CD4-positive, alpha-beta T cell (primary cell): ENCODE results near the gene TMEM132D. TPM values are rescaled to one million over a fixed set of nuclear protein-coding genes. Genes with fewer than 3 reads are reported as not detected.

Experiments
- ATAC-seq: fragments of 200-7000 bp; cut with Tn5 transposase; one replicate; pipeline ENCODE4 v1.10.0; 2022; ENCODE audit warnings: mild to moderate bottlenecking; ENCODE audit not compliant: poor library complexity
- CTCF ChIA-PET: fragments of 350-600 bp; sonication (Branson Sonifier 250); formaldehyde crosslinking; loops from one replicate; lab custom pipeline; 2021; ENCODE audit warnings: antibody characterized with exemption, inconsistent platforms; lab: Charles Lee
- POLR2A ChIA-PET: fragments of 350-600 bp; sonication (Branson Sonifier 250); formaldehyde crosslinking; loops from one replicate; lab custom pipeline; 2021; ENCODE audit warnings: antibody characterized with exemption, inconsistent platforms; lab: Charles Lee
- DNase-seq, 14 experiments: peaks; one replicate each; pipeline ENCODE4 v3.0.0-alpha.2; 2013 to 2020; ENCODE audit warnings: mixed read lengths in 2 of 14
- H3K27ac ChIP-seq, 2 donors: one replicate each; pipeline versions ENCODE4 v1.5.1 to v1.7.0; 2013; ENCODE audit warnings: low read length in 2 of 2, low read depth in 1 of 2, mild to moderate bottlenecking in 1 of 2
- H3K27me3 ChIP-seq, 2 experiments: 1 replicate in 1 of 2; 2 replicates in 1 of 2; pipeline versions ENCODE4 v1.6.1 to v1.7.0; 2013; ENCODE audit warnings: low read length in 2 of 2, control low read depth in 1 of 2, mild to moderate bottlenecking in 1 of 2, moderate library complexity in 1 of 2; ENCODE audit not compliant: insufficient read depth in 2 of 2, control insufficient read depth in 1 of 2
- H3K36me3 ChIP-seq: one replicate; pipeline ENCODE4 v1.6.1; 2013; ENCODE audit warnings: low read length, control low read depth; ENCODE audit not compliant: insufficient read depth
- H3K4me1 ChIP-seq: one replicate; pipeline ENCODE4 v1.6.1; 2013; ENCODE audit warnings: low read length, control low read depth; ENCODE audit not compliant: insufficient read depth
- H3K4me3 ChIP-seq: one replicate; pipeline ENCODE4 v1.5.1; 2013; ENCODE audit warnings: mild to moderate bottlenecking, low read length, moderate library complexity
- H3K9me3 ChIP-seq, 2 experiments: 1 replicate in 1 of 2; 2 replicates in 1 of 2; pipeline versions ENCODE4 v1.6.1 to v1.7.0; 2013; ENCODE audit warnings: low read length in 2 of 2, mild to moderate bottlenecking in 2 of 2, control low read depth in 1 of 2, moderate library complexity in 1 of 2; ENCODE audit not compliant: control insufficient read depth in 1 of 2, insufficient read depth in 1 of 2
- H3K27ac Mint-ChIP-seq: one replicate; pipeline ENCODE4 v1.8.0; 2020; ENCODE audit warnings: mixed read lengths
- H3K27me3 Mint-ChIP-seq: one replicate; pipeline ENCODE4 v1.8.0; 2021; ENCODE audit warnings: mixed read lengths
- H3K36me3 Mint-ChIP-seq: one replicate; pipeline ENCODE4 v1.8.0; 2021; ENCODE audit warnings: low read depth, mixed read lengths
- H3K4me1 Mint-ChIP-seq: one replicate; pipeline ENCODE4 v1.8.0; 2021; ENCODE audit warnings: low read depth, mixed read lengths
- H3K4me3 Mint-ChIP-seq: one replicate; pipeline ENCODE4 v1.8.0; 2020; ENCODE audit warnings: mild to moderate bottlenecking, mixed read lengths
- H3K9me3 Mint-ChIP-seq: one replicate; pipeline ENCODE4 v1.8.0; 2020; ENCODE audit warnings: mixed read lengths
- intact Hi-C, 2 experiments: fragments of 100-400 bp; cut with DNase I in 1 of 2; cut with micrococcal nuclease in 1 of 2; formaldehyde crosslinking; loops; one replicate each; pipeline versions ENCODE4 v1.15.1 to v1.9.0; 2023 to 2025; cut with DNase I, micrococcal nuclease
- total RNA-seq, 174 experiments: library from RNA in 2 of 174; stranded (reverse) in 2 of 174; gene quantifications; one replicate each; pipeline ENCODE4 v1.2.3 and lab custom pipeline; 2021 to 2026
- TF ChIP-seq, protein P1 (sequence below): fragments of 200-600 bp; IDR thresholded peaks from one replicate; pipeline ENCODE4 v1.8.0; 2022; ENCODE audit warnings: antibody characterized with exemption, mild to moderate bottlenecking

TMEM132D gene
- total RNA-seq, 2 experiments from 2014 or later: not detected

DNA sequence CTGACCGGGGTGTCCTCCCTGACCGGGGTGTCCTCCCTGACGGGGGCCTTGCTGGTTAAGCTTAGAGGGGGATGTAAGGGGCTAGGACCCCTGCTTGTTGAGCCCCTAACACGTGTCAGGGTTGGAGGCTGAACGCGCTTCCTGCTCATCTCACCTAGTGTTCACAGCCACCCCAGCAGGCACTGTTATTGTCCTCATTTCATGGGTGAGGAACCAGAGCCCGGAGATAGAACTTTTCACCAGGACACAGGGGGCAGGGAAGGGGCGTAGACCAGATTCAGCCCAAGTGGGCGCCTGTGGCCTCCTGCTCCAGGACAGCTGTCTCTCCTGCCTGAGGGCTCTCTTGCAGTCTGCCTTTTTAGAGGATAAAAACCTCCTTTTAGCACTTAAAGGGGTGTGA, 814.2 kb downstream of the TMEM132D start:
- H3K27me3 ChIP-seq: no peaks in the 10 kb centered on the region

DNA sequence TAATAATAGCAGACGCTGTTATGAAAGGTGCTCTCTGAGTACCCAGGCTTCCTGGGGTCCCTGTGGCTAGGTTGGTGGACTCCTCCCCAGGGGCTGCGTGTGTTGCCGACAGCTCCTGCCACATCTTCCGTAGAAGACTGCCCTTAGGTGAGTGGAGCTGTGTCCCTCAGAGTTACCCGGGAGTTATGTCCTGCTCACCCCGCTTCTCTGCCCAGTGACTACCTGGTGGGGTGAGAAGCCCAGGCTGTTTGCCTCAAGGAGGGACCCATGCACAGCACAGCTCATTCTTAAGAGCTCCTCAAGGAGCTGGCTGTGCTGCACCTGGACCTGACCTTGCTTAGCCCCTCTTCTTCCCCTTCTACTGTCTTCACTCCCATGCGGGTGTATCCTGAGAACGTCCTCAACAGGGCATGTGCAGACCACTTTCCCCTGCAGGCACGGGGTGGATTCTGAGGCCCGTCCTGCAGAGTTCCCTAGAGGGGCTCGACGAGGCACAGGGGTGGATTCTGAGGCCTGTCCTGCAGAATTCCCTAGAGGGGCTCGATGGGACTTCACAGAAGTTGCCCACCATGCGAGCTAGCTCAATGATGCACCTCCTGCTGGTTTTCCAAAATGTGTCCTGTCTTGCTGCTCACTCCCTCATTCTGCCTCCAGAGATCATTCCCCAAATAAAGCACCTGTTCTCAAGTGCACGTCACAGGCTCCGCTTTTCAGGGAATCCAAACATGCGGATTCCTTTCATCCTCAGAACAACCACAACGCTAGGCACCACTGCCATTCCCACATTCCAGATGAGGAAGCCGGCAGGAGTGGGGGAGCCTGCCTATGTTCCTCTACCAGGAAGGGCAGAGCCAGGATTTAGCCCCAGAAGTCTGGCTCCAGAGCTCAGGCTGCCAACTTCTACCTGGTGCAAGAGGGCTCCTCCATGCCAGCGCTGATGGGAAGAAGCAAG, 818.7 kb downstream of the TMEM132D start:
- Mint-ChIP-seq H3K27me3 (no peaks in the 10 kb centered on the region), H3K9me3 (no peaks in the 10 kb centered on the region), H3K27ac (no peak overlapping the region), H3K4me3 (no peak overlapping the region), H3K36me3 (no peaks in the 10 kb centered on the region), H3K4me1 (no peaks in the 10 kb centered on the region)
- TF ChIP-seq, protein P1, sequence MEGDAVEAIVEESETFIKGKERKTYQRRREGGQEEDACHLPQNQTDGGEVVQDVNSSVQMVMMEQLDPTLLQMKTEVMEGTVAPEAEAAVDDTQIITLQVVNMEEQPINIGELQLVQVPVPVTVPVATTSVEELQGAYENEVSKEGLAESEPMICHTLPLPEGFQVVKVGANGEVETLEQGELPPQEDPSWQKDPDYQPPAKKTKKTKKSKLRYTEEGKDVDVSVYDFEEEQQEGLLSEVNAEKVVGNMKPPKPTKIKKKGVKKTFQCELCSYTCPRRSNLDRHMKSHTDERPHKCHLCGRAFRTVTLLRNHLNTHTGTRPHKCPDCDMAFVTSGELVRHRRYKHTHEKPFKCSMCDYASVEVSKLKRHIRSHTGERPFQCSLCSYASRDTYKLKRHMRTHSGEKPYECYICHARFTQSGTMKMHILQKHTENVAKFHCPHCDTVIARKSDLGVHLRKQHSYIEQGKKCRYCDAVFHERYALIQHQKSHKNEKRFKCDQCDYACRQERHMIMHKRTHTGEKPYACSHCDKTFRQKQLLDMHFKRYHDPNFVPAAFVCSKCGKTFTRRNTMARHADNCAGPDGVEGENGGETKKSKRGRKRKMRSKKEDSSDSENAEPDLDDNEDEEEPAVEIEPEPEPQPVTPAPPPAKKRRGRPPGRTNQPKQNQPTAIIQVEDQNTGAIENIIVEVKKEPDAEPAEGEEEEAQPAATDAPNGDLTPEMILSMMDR: no peak
- Histone ChIP-seq H3K9me3 (peaks cover 0 to 37% of the 10 kb centered on the region in 2 experiments), H3K4me3 (no peak overlapping the region), H3K4me1 (no peaks in the 10 kb centered on the region), H3K27ac (no peak overlapping the region), H3K36me3 (no peaks in the 10 kb centered on the region), H3K27me3 (no peaks in the 10 kb centered on the region)
- ChIA-PET CTCF (no interaction called here), POLR2A (no interaction called here)
- ATAC-seq: no peak
- no peak for DNase-seq
- intact Hi-C loops: no loop called here

More for the DNA sequence above, 814.2 kb downstream of the TMEM132D start:
- Mint-ChIP-seq H3K4me3 (no peak overlapping the region), H3K36me3 (no peaks in the 10 kb centered on the region), H3K27ac (no peak overlapping the region), H3K4me1 (no peaks in the 10 kb centered on the region), H3K27me3 (no peaks in the 10 kb centered on the region), H3K9me3 (no peaks in the 10 kb centered on the region)
- Histone ChIP-seq H3K9me3 (peaks cover 0 to 14% of the 10 kb centered on the region in 2 experiments), H3K4me1 (no peaks in the 10 kb centered on the region), H3K36me3 (no peaks in the 10 kb centered on the region), H3K27ac (no peak overlapping the region), H3K4me3 (no peak overlapping the region)
- intact Hi-C loops: no loop called here
- ChIA-PET CTCF (no interaction called here), POLR2A (no interaction called here)
- TF ChIP-seq, protein P1: no peak
- DNase-seq (no peak), ATAC-seq (no peak)

DNA sequence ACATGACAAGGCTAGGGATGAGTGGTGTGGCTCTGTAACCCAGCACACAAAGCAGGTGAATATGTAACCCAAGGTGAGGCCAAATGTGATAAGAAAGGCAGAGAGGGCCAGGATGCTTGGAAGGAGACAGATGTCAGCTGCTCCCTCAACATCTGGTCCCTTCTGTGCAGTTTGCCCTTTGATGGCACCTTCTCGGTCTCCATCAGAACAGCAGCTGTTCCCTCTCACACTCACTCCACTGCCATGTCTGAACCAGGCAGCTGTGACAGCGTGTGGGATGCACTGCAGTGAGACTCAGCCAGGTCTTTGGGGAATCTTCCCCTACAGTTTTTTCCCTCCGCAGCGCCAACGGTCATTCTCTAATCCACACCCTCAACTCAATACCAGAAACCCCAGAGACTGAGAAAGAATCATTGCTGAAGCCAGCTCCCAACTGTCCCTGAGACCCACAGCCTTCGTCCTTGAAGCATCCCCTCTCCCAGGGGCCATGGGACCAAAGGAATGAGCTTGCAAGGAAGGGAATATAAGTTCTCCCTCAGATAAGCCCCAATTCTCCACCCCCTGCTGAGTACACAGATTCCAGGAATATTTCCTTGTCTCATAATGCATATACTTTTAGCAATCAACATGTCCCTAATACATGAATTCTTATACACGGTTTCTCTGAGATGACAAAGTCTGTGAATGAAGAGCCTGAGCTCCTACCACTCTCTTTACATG, 820.5 kb downstream of the TMEM132D start:
- CTCF ChIA-PET: no interaction called here
- DNase-seq (no peak), ATAC-seq (no peak)
- POLR2A ChIA-PET: no interaction called here
- no peak overlapping the region for H3K27ac ChIP-seq
- no peaks in the 10 kb centered on the region for H3K9me3 Mint-ChIP-seq
- H3K4me1 ChIP-seq: no peaks in the 10 kb centered on the region
- H3K4me1 Mint-ChIP-seq: no peaks in the 10 kb centered on the region
- H3K9me3 ChIP-seq: peaks cover 0 to 32% of the 10 kb centered on the region in 2 experiments
- no peaks in the 10 kb centered on the region for H3K27me3 Mint-ChIP-seq
- TF ChIP-seq, protein P1: no peak
- H3K4me3 Mint-ChIP-seq: no peak overlapping the region
- H3K27me3 ChIP-seq: no peaks in the 10 kb centered on the region
- no peaks in the 10 kb centered on the region for H3K36me3 Mint-ChIP-seq
- H3K27ac Mint-ChIP-seq: no peak overlapping the region
- H3K4me3 ChIP-seq: no peak overlapping the region
- intact Hi-C loops: no loop called here
- H3K36me3 ChIP-seq: no peaks in the 10 kb centered on the region
